Measurements from ENCODE around the gene SLC25A13.
"Not testable (repeated sequence)": the region's sequence is repeated elsewhere in the genome, so short reads cannot be mapped to it uniquely, and the experiment has no call there.

The SLC25A13 gene

GRCh38 chr7:96321031-96321657 is 754 bp downstream of the SLC25A13 start:
- DNase-seq, result peak; percentile 78

GRCh38 chr7:96320442-96320841 is 1.5 kb downstream of the SLC25A13 start:
- no peak for DNase-seq

- DNase-seq, result no peak
Observed at GRCh38 chr7:96319439-96319838, 2.5 kb downstream of the SLC25A13 start.

GRCh38 chr7:96316949-96317348 is 4.9 kb downstream of the SLC25A13 start:
- DNase-seq, result no peak

- DNase-seq, result no peak
Observed at GRCh38 chr7:96315125-96315512, 6.8 kb downstream of the SLC25A13 start.

- DNase-seq, result peak; percentile 68
Observed at GRCh38 chr7:96314402-96315124, 7.3 kb downstream of the SLC25A13 start.

GRCh38 chr7:96313940-96314339 is 8.0 kb downstream of the SLC25A13 start:
- no peak for DNase-seq

GRCh38 chr7:96312502-96312901 is 9.4 kb downstream of the SLC25A13 start:
- DNase-seq, result no peak

GRCh38 chr7:96311967-96312366 is 9.9 kb downstream of the SLC25A13 start:
- DNase-seq, result peak; percentile 91

- DNase-seq, result no peak
Observed at GRCh38 chr7:96310110-96310509, 11.8 kb downstream of the SLC25A13 start.

GRCh38 chr7:96308950-96309263 is 13.0 kb downstream of the SLC25A13 start:
- no peak for DNase-seq

GRCh38 chr7:96308253-96308949 is 13.5 kb downstream of the SLC25A13 start:
- no peak for DNase-seq

- peak; percentile 85 for DNase-seq
Observed at GRCh38 chr7:96306385-96307125, 15.3 kb downstream of the SLC25A13 start.

- no peak for DNase-seq
Observed at GRCh38 chr7:96305915-96306314, 16.0 kb downstream of the SLC25A13 start.

GRCh38 chr7:96304573-96304972 is 17.3 kb downstream of the SLC25A13 start:
- no peak for DNase-seq

GRCh38 chr7:96303686-96304443 is 18.0 kb downstream of the SLC25A13 start:
- DNase-seq, result peak; percentile 66

- DNase-seq, result no peak
Observed at GRCh38 chr7:96303105-96303685, 18.7 kb downstream of the SLC25A13 start.

- DNase-seq, result no peak
Observed at GRCh38 chr7:96300986-96301385, 20.9 kb downstream of the SLC25A13 start.

GRCh38 chr7:96300502-96300901 is 21.4 kb downstream of the SLC25A13 start:
- DNase-seq, result no peak

- DNase-seq, result no peak
Observed at GRCh38 chr7:96299496-96299895, 22.4 kb downstream of the SLC25A13 start.

- no peak for DNase-seq
Observed at GRCh38 chr7:96297876-96298275, 24.0 kb downstream of the SLC25A13 start.

GRCh38 chr7:96297446-96297845 is 24.5 kb downstream of the SLC25A13 start:
- DNase-seq, result not testable (repeated sequence)

All from GF-D8 (cell line).